ENCODE data around the gene CLEC16A.

CLEC16A gene

DNA sequence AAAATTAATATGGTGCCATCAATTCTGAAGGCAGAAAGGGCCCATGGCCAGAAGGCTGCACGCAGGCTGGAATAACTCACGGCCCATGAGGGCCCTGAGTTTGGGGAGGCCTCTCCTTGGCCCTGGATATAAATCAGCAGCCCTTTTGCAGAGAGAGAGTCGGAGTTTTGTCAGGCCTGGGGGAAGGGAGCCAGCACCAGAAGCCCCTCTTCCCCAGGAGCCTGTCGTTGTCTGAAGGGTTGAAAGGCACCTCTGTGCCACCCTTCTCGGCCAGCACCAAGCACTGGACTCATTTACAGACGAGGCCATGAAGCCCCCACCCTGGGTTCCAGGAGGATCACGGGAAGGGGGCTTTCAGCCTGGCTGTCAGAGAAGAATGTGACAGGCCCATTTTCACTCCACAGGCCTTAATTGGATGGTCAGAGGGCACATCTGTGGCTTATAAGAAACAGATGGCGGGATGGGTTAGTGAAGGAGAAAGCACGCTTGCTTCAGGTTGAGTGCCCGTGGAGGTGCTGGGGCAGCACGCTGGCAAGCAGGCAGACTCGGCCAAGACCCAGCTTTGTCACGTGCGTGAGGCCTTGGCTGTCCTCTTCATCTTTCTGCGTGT, 140.6 kb downstream of the CLEC16A start:
- no peak for DNase-seq (ENCODE audit: low spot score)

DNA sequence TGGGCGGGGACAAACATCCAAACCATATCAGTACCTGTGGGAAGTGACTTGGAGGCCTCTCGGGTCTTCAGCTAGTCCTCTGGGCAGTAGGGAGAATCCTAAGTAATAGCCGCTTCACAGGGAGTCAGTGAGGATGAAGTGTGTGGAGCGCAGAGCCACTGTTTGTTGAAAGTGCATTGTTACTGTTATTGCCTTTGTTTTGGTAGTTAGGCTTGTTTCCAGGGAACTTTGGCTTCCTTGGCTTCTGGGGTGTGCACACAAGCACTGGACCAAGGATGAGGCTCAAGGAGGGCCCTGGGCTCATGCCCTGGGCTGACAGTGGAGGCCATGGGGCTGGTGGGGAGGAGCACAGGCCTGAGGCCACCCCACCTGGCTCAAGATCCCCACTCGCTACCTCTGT, 141.6 kb downstream of the CLEC16A start:
- no peak for DNase-seq (ENCODE audit: low spot score)

DNA sequence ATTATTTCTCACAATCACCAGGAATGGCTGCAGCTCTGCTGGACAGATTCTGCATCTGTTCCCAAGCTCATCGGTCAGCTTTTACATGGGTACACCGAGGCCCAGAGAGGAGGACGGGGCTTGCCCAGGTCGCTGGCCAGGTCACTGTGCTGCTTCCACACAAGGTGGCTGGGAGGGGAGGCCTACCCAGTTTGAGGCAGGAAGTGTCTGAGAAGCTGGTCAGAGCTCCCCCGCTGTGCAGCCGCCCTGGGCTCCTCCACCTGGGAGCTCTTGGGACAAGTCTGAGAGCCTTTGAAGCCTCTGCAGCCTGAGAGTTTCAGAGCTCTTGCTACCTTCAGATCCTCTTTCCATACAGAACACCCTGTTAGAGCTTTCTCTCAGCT, 143.3 kb downstream of the CLEC16A start:
- no peak for DNase-seq (ENCODE audit: low spot score)

DNA sequence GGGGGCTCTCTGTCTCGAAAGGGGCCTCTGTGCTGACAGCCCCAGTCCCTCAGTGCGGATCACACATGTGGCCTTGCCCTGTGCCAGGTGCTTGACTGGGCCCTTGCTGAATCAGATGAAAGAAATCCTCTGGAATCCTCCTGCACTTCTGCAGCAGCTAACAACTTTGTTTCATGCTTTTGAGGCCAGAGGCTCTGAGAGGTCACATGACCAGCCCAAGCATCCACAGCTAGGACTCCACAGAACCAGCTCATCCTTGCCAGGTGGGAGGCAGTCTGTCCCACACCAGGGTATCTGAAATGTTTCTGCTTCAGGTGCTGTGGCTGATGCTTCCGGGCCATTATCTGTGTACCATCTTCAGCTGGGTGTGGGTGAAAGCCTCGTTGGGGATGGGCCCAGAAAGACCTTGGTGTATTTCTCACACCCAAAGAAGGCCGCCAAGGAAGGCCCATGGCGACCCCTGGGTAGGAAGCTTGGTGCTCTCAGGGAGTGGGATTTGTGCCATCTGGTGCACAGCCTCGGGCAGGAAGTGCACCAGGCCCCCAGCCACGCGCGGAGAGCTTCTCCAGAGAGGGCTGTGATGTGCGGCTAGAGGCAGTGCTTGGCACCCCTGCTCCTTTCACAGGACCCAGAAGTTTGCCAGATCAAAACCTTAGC, 143.8 kb downstream of the CLEC16A start:
- DNase-seq (ENCODE audit: low spot score): no peak

GRCh38 chr16:11088831-11089230, 144.5 kb downstream of the CLEC16A start:
- no peak for DNase-seq (ENCODE audit: low spot score)

GRCh38 chr16:11089504-11090124, 145.2 kb downstream of the CLEC16A start:
- no peak for DNase-seq (ENCODE audit: low spot score)

- DNase-seq (ENCODE audit: low spot score): no peak
These were observed 145.9 kb downstream of the CLEC16A start for GRCh38 chr16:11090232-11090631.

DNA sequence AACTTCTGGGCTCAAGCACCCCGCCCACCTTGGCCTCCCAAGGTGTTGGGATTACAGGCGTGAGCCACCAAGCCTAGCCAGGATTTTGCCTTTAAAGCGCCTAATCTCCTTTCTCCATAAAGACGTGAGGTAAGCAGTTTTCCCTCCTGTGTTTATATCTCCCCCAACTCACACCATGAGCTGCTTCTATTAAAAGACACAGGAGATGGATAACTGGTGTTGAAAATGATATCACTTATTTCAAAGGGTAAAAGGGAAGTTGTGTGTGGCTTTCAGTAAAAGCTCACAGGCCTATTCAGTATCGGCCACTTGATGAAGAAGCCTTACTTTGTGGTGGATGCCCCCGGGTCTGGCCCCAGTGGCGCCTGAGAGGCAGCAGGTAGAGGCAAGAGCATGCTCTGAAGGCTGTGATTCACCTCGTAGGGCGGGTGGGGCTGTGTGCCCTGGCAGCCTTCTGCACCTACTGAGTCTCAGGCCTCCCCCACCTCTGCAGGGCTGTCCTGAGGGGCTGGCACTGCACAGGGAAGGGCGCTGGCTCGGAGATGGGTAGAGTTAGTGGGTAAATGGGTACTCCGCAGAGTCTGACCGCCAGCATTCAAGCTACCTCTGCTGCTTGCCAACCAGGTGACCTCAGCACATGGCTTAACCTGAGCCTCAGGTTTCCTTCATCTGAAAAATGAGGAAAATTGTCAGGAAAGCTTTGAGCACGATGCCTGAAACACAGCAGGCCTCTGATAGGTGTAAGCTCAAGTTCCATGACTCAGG, 146.8 kb downstream of the CLEC16A start:
- DNase-seq (ENCODE audit: low spot score): no peak

- DNase-seq (ENCODE audit: low spot score): no peak
These were observed 148.6 kb downstream of the CLEC16A start for GRCh38 chr16:11092788-11093571.

- DNase-seq (ENCODE audit: low spot score): no peak
These were observed 149.3 kb downstream of the CLEC16A start for GRCh38 chr16:11093572-11094074.

GRCh38 chr16:11094075-11094856, 149.9 kb downstream of the CLEC16A start:
- no peak for DNase-seq (ENCODE audit: low spot score)

- DNase-seq (ENCODE audit: low spot score): no peak
These were observed 150.6 kb downstream of the CLEC16A start for GRCh38 chr16:11094857-11095565.

GRCh38 chr16:11095935-11096334, 151.6 kb downstream of the CLEC16A start:
- DNase-seq (ENCODE audit: low spot score): no peak

GRCh38 chr16:11097094-11097786, 152.9 kb downstream of the CLEC16A start:
- DNase-seq (ENCODE audit: low spot score): no peak

DNA sequence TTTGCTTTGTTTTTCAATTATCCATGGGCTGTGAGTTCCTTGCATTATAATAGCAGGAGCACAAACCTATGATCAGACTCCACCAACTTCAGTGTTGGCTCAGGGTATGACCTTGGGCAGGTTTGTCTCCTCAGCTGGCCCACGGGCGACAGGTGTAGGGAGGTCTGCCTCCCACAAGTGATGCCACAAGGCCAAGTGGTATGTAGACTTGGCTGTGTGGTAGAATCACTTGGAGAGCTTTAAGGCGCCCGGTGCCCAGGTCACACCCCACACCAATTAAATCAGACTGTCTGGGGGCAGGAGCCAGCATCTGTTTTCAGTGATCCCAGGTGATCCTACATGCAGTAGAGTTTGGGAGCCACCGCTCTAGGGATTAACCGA, 153.4 kb downstream of the CLEC16A start:
- no peak for DNase-seq (ENCODE audit: low spot score)

DNA sequence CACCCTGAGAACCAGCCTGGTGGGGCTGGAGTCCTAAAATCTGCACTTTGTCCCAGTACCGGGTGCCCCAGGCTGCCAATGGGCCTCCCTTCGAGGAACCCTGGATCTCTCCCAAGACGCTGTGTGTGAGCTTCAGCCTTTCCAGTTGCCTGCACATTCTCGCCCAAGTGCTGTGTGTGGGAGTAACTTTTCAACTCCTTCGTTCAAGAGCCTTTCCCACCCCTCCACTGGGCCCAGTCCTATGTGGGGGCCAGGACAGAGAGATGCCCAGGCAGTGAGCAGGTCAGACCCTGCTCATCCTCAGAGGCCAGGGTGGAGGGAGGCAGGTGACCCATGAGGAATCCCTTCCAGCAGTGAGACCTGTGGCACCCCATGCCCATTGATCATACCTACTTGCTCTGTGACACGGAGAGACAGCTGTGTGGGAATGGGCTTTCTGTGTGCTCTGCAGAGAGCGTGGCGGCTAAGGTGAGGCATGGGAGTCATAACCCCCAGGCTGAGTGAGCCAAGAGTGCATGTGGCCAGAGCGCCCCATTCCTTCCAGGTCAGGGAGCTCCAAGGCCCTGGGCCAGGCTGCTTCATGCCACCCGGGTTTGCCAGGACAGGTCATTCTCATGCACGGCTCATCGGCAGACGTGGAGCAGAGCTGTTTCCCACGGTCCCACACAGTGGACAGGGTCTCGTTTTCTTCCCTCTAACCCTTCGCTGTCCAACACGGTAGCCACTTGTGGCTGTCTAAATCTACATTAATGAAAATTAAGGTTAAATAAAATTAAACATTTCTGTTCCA, 154.4 kb downstream of the CLEC16A start:
- no peak for DNase-seq (ENCODE audit: low spot score)

DNA sequence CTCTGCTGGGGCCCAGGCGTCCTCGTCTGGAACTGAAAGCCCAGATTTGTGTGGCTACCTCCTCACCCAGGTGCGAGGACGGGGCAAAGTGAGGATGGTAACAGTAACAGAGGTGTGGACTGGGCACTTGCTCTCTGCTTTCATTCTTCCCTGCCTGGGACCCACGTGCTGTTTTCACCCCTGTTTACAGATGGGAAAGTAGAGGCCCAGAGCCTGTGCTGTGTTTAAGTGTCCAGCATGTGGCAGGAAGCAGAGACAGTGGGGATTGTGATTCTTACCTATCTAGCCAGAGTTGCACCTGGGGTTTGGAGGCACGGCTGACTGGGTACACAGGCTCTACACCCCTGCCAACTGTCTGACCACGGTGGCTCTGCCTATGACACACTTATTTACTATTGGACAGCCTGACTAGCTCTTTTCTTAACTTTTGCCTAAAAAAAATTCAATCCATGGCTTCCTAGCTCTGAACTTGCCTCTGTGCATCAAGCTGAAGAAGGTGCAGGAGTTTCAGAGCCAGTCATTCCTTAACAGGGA, 155.4 kb downstream of the CLEC16A start:
- no peak for DNase-seq (ENCODE audit: low spot score)

DNA sequence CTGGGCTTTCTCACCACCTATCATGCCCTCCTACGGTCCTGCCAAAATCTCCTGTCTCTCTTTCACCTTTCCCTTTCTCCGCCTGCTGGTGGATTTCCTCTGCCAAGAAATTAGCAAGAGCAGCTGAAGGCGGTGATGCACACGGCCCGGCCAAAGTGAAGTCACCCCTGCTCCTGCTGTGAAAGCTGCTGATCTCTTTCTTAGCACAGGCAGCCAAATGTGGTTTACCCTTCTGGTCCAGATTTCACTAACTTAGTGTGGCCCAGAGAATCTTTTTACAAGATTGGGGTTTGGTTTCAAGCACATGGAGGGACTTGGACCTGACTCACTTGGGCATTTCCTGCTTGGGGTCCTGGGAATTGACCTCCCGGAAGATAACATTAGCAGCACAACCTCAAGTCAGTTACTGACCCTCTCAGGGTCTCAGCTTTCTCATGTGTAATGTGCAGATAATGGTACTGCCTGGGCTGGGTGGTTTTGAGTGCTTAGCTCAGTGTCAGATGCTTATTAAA, 155.9 kb downstream of the CLEC16A start:
- no peak for DNase-seq (ENCODE audit: low spot score)

- no peak for DNase-seq (ENCODE audit: low spot score)
These were observed 156.9 kb downstream of the CLEC16A start for GRCh38 chr16:11101283-11101682.

All from LoVo (cell line).